ENCODE data around the gene TOGARAM1.
A peak's percentile ranks its signal among the peaks of the same experiment; 100 is the strongest.

TOGARAM1 gene, protein sequence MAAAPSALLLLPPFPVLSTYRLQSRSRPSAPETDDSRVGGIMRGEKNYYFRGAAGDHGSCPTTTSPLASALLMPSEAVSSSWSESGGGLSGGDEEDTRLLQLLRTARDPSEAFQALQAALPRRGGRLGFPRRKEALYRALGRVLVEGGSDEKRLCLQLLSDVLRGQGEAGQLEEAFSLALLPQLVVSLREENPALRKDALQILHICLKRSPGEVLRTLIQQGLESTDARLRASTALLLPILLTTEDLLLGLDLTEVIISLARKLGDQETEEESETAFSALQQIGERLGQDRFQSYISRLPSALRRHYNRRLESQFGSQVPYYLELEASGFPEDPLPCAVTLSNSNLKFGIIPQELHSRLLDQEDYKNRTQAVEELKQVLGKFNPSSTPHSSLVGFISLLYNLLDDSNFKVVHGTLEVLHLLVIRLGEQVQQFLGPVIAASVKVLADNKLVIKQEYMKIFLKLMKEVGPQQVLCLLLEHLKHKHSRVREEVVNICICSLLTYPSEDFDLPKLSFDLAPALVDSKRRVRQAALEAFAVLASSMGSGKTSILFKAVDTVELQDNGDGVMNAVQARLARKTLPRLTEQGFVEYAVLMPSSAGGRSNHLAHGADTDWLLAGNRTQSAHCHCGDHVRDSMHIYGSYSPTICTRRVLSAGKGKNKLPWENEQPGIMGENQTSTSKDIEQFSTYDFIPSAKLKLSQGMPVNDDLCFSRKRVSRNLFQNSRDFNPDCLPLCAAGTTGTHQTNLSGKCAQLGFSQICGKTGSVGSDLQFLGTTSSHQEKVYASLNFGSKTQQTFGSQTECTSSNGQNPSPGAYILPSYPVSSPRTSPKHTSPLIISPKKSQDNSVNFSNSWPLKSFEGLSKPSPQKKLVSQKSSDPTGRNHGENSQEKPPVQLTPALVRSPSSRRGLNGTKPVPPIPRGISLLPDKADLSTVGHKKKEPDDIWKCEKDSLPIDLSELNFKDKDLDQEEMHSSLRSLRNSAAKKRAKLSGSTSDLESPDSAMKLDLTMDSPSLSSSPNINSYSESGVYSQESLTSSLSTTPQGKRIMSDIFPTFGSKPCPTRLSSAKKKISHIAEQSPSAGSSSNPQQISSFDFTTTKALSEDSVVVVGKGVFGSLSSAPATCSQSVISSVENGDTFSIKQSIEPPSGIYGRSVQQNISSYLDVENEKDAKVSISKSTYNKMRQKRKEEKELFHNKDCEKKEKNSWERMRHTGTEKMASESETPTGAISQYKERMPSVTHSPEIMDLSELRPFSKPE (N-terminal part only)

DNA sequence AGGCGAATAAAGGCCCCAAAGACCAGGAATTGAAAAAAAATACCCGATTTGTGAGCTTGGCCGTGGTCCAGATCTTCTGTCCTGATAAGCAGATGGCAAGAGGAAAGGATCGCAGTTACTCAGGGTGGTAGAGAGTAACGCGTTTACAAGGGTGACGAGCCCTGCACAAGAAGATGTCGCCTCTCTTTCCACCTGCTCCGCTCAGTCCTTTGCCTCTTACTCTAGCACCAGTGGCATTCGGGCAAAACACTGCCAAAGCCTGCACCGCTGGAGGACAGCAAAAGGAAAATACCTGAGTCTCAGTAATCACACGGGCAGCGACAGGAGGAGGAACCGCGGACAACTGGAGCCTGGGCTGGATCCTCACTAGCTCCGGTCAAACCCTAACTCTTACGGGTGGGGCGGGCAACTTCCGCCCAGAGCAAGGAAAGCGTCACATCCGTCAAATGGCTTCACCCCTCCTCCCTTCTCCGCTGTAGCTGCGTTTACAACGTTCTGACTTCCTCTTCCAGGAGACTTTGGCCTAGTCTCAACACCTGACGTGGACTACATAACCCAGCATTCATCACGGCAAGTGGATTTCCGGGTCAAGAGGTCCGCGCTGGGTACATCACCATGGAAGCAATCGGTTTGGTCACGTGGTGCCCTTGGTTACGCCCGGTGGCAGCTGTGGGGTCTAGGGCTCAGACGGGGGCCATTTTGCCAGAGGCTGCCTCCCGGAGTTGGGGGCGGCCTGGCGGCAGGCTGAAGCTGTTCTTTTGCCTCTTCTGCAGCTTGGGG is at the start of gene TOGARAM1, which contains the start of gene KLHL28:
Gene TOGARAM1, plus strand, starts transcription at position 637 of the 780 bp plus-strand sequence. CDS start 232 bp downstream, outside the sequence.
Gene KLHL28, minus strand, starts transcription at position 394 of the 780 bp plus-strand sequence. CDS start 16,019 bp downstream, outside the sequence.
- DNase-seq (ENCODE audit: low read depth), result peak; percentile 98

DNA sequence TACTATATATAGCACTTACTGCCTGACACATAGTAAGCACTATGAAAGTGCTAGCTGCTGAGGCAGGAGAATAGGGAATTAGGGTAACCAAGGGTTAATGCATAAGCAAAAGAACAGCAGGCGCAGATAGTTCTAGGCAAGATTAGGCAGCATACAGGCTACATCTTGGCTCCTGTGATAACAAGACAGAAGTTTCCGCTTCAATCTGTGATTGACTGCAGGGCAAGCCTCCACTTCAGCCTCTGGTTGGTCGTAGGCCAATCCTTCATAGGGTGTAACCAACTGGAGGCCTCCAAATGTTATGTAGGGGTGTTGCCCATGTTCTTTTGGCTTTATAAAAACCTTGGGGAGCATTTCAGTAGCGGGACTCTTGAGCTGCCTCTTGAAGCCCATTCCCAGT is 47.1 kb upstream of the TOGARAM1 start:
- DNase-seq (ENCODE audit: low read depth), result no peak

DNA sequence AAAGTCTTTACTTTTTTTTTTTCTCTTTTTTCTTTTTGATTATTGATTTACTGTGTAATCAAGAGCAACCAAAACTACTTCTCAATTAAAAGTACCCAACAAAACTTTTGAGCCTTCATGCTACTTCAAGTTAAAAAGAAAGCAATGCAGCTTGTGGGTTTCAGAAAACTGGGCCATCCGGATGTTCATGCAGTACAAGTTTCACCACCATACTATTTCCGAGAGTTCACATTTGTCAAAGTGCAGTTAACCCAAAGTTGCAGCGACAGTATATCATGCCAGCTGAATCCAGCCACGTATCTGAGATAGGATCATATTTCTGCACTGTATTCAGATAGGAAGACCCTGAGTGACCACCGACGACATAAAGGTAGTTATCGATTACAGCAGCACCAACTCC is 33.2 kb upstream of the TOGARAM1 start:
- DNase-seq (ENCODE audit: low read depth), result no peak

DNA sequence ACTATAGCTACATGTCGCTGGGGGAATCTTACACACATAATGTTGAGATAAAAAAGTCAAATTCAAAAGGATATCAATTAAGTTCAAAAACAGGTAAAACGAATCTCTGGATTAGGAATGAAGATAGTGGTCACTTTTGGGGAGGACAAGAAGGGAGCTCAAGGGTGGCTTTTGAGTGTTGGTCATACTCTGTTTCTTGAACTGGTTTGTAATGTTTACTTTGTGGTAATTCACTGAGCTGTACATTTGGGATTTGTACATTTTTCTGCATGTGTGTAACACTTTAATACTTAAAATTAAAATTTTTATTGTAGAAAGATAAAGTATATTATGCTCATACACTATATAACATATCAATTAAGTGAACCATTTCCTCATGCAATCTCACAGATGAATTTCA is 26.8 kb upstream of the TOGARAM1 start:
- no peak for DNase-seq (ENCODE audit: low read depth)

DNA sequence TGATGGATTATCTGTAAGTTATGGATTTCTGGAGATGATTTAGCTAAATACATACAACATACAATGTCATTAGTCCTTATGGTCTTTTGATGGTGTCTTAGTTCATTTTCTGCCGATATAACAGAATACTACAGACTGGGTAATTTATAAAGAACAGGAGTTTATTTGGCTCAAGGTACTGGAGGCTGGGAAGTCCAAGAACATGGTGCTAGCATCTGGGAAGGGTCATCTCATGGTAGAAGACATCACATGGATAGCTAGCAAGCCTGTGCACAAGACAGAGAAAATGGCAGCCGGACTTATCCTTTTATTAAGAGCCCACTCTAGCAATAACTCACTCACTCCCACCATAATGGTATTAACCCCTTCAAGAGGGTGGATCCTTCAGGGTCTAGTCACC is 24.4 kb upstream of the TOGARAM1 start:
- DNase-seq (ENCODE audit: low read depth), result no peak

DNA sequence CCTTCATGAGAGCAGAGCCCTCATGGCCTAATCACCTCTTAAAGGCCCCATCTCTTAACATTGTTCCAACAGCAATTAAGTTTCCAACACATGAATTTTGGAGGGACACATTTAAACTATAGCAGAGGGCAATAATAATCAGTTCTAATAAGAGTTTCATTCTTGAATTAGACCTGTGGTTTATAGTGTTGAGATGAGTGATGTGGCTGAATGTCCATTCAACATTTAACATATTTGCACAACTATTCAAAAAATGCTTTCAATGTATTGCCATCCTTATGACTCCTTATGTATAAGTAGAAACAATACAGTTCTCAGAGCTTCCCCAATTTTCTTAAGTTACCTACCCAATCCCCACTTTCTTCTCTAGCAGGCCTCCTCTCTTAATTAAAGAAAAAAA is 21.8 kb upstream of the TOGARAM1 start:
- DNase-seq (ENCODE audit: low read depth), result no peak

DNA sequence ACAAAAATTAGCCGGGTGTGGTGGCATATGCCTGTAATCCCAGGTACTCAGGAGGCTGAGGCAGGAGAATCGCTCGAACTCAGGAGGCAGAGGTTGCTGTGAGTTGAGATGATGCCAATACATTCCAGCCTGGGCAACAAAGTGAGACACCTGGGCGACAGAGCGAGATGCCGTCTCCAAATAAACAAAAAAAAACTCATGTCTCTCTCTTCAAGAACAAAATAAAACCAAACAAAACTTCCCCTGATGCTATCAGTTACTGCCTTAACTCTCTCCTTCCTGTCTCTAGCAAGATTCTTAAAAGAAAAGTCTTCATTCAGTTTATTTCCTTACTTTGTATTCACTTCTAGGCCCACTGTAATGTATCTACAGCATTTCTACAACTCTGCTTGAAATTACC is 21.0 kb upstream of the TOGARAM1 start:
- no peak for DNase-seq (ENCODE audit: low read depth)

DNA sequence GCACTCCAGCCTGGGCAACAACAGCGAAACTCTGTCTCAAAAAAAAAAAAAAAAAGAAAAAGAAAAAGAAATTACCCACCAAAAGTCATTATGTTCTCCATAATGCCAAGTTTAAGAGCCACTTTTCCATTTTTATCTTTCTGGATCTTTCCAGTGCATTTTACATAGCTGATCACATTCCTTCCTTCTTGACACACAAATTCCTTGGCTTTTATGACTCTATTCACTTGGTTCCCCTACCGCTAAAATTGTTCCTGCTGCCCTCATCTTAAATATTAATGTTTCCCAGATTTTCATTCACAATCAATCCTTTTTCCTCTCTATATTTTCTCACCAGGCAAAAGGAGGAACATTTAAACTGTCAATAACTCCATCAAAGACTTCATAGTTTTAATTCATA is 20.4 kb upstream of the TOGARAM1 start:
- no peak for DNase-seq (ENCODE audit: low read depth)

DNA sequence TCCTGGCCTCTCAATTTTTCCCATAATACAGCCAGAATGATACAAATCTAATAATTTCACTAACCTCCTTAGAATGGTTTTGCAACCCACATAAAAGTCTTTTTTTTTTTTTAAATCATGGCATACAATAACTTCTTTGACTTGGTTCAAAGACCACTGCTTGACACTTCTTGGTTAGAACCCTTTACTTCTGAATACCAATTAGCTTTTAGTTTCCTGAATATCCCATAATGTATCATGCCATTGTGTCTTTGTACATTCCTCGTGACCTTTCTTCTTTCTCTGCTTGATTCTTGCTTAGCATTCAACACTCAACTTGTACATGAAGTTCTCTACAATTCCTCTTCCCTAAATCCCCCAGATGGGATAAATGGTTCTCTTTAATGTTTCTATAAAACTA is 19.6 kb upstream of the TOGARAM1 start:
- no peak for DNase-seq (ENCODE audit: low read depth)

DNA sequence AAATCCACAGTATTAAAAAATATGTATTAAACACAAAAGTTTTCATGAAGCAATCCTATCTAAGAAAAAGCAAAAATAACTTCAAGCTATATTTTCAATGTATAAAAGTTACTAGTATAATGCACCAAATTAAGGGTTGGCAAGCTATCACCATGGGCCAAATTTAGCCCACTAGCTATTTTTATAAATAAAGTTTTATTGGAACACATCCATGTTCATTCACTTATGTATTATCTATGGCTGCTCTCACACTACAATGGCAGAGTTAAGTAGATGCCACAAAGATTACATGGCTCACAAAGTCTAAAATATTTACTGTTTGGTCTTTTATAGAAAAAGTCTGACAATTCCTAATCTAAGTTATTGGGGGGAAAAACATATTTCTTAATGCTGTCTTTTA is 17.9 kb upstream of the TOGARAM1 start:
- no peak for DNase-seq (ENCODE audit: low read depth)

DNA sequence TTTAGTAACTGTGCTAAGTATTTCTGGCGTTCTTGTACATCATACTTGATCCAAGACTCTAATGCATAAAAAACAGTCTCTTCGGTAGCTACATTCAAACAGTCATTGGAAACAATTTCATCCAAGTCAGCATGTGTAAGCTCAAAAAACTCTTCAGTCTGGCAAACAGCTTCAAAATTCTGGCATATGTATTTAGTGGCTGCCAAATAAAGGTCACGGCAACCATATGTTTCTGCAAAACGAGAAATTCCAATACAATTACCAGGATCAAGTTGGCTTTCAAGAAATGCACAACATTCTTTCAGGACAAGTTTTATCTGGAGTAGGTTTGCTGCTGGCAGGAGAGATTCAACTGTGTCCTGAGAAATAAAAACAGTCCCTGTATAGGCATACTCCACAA is 16.7 kb upstream of the TOGARAM1 start:
- no peak for DNase-seq (ENCODE audit: low read depth)

DNA sequence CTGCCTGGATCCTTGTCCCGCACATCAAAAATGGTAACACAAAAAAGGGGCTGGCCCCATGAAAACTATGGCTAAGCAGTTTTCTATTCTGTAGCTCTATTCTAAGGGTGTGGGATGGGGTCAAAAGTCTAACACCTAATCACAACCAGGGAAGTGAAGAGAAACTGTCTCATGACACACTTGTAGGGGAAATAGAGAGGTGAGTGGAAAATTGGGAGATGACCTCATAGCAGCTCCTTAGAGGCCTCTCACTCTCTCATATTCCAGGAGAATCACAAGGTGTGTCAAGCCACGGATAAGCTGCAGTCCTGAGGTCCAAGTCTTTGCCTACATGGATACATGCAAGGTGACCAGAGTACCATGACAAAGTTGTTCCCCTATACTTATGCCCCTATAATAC is 10.9 kb upstream of the TOGARAM1 start:
- no peak for DNase-seq (ENCODE audit: low read depth)

DNA sequence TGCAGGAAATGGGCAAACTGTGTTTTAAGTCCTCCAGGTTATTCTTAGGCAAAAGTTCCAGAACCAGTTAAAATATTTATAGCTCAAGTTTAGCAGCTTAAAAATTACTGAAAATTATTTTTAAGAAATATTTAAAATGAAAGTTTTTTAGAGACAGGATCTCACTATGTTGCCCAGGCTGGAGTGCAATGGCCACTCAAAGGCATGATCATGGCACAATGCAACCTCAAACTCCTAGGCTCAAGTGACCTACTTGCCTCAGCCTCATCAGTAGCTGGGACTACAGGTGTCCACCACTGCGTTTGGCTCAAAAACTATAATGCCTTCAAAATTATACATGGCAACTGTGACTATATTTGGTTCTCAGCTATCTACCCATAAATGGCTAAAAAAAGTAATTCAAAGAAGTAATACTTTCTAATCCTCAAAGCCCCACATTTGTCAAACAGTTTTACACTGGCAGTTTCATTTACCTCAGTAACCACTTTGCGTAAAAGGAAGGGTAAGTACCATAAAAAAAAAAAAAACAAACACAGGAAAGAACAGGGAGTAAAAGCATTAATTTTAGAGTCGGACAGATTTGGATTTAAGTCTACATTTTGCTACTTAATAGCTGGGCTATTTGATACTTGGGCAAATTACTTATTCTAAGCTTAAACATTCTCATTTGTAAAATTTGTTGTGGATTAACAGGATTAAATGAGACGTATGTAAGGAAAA is 9.4 kb upstream of the TOGARAM1 start:
- no peak for DNase-seq (ENCODE audit: low read depth)

DNA sequence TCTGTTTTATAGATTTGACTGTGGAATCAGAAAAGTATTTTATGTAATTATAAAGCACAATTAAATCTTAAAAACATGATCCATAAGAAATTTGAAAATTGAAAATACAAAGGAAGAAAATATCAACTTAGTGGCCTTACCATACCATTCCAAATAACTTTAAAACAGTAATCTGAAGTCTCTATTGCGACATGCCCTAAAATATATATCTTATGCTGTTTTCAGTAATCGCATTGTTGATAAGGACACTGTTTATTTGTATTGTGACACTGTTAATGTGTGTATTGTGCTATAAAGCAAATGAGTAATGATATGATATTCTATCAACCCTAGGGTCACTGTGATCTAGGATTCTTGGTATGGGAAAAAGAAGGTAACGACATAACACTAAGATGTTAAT is 7.2 kb upstream of the TOGARAM1 start:
- no peak for DNase-seq (ENCODE audit: low read depth)

DNA sequence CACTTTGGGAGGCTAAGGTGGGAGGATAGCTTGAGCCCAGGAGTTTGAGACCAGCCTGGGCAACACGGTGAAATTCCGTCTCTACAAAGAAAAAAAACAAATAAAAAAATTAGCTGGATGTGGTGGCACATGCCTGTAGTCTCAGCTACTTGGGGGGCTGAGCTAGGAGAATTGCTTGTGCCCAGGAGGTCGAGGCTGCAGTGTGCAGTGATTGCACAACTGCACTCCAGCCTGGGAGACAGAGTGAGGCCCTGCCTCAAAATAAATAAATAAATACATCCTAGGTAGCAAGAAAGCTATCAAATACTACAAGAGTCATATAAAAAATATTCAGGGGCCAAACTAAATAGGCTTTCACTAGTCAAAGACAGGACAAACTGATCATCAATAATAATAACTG is 6.5 kb upstream of the TOGARAM1 start:
- no peak for DNase-seq (ENCODE audit: low read depth)

DNA sequence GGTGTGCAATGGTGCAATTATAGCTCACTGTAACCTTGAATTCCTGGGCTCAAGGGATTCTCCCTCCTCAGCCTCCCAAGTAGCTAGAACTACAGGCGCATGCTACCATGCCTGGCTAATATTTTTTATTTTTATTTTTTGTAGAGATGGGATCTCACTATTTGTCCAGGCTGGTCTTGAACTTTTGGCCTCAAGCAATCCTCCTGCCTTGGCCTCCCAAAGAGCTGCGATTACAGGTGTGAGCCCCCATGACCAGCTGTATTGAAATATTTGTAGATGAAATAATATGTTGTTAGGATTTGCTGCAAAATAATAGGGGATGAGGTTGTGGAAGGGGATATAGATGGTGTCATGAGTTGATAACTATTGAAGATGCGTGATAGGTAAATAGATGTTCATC is 5.1 kb upstream of the TOGARAM1 start:
- DNase-seq (ENCODE audit: low read depth), result no peak

DNA sequence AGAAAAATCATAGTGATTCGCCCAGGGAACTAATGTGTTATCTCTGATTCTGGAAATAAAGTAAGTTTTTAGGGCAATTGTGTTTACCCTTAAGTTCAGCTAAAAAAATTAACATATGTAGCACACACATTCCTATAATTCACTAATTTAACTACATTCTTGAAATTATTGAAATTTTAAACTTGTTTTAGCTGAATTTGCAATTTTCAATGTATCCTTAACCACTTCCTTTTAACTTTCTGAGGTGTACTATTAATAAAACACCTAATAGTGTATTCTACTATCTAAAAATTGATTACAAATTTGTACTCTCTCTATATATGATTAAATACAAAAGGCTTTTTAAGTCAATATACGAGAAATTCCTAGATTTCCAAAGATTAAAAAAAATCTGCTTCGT is 2.5 kb upstream of the TOGARAM1 start:
- no peak for DNase-seq (ENCODE audit: low read depth)

DNA sequence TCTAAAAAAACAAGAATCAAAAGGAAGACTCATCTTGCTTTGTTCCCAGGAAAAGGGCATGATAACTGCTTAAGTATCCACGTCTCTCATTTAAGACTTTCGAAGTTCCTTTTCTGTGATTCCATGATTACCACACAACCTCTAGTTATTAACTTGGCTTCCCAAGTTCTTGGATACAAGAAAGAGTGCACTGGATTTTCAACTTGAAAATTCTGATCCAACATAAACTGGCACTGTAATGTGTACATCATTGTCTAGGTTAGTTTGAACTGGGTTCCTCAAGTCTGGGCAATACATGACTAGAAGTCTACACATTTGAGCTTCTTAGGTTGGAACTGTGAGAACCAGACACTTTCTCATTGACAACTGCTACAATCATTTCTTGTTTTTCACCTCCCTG is 1.8 kb upstream of the TOGARAM1 start:
- DNase-seq (ENCODE audit: low read depth), result no peak

DNA sequence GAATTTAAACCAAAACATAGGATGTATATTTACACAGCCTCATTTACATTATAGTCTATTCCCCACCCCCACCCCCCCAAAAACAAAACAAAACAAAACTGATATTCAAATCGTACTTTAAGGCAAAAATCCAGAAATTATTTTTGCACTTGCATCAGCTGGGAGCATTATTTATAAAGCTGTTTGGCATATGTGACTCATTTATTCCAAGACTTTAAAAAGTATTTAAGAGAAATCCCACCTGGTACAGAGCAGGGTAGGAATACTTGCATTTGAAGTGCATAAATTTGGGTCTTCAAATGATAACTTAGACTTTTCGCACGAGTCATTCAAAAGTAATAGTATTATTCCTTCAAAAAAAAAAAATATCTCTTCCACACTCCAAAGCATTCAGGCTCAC is 1.3 kb upstream of the TOGARAM1 start:
- DNase-seq (ENCODE audit: low read depth), result no peak

DNA sequence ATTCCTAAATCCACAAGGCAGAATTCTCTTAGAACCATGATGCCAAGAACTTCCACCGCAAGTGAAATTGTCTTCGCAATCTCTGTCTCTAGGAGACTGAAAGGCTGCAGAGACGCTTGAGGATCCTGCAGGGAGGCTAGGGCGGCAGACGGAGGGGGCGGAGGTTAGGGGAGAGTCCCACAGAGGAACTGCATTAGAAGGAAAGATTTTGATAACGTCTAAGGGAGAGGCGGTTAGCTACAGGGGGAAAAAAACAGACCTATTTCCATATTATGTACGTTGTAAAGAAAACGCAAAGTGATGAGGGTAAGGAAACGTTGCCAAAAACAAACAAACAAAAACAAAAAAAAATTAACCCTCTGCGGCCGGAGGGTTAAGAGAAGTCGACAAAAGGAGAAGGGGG is 838 bp upstream of the TOGARAM1 start:
- DNase-seq (ENCODE audit: low read depth), result peak; percentile 49
